ENCODE results near the gene TGFB2.

DNA sequence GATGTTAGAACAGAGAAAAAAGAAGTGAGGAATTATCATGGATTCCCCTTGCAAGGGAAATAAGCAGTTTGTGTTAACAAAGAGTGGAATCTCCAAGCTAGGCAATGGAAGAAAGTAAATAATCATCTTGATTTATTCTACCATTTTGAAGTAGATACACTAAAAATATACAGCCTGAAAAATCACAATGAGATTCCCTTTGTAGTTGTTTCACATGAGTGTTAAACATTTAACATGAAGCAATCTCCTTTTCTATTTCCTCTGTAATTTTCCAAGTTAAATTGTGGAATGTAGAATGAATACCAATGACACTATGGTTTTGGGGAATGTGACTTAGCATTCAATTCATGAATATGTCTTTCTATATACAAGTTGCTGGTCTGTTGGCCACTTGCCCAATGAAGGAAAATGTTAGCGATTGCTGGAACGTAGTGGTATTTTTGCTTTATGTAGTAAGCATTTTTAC is 5.7 kb downstream of the TGFB2 start:
- TF ChIP-seq EZH2 (IDR thresholded peaks at IDR 0.05; ENCODE audit: borderline replicate concordance, low read length) (no peak), CTCF (conservative IDR thresholded peaks at IDR 0.05 in 1 of 2, IDR thresholded peaks at IDR 0.05 in 1 of 2; ENCODE audit: extremely low read depth in 1 of 2, insufficient read depth in 1 of 2, low read depth in 1 of 2, low read length in 2 of 2) (no peak)

All from mammary epithelial cell (primary cell).